ENCODE data around the gene ACAD8.

GRCh38 chr11:134233729-134234179 lies 19.6 kb upstream of the ACAD8 start:
- TF ChIP-seq CTCF (optimal IDR thresholded peaks at IDR 0.05 in 1 of 3, IDR thresholded peaks at IDR 0.05 in 1 of 3, conservative IDR thresholded peaks at IDR 0.05 in 1 of 3; ENCODE audit: extremely low read depth in 1 of 3, insufficient read depth in 2 of 3, low read length in 3 of 3) (no peak), EZH2 (IDR thresholded peaks at IDR 0.05; ENCODE audit: low read length) (no peak)

Measured in keratinocyte (primary cell).